ENCODE results near the gene SORCS2.
"Not testable (repeated sequence)": the region's sequence is repeated elsewhere in the genome, so short reads cannot be mapped to it uniquely, and the experiment has no call there.

GRCh38 chr4:7452802-7453201 lies 260.5 kb downstream of the SORCS2 start:
- TF ChIP-seq, protein P1, sequence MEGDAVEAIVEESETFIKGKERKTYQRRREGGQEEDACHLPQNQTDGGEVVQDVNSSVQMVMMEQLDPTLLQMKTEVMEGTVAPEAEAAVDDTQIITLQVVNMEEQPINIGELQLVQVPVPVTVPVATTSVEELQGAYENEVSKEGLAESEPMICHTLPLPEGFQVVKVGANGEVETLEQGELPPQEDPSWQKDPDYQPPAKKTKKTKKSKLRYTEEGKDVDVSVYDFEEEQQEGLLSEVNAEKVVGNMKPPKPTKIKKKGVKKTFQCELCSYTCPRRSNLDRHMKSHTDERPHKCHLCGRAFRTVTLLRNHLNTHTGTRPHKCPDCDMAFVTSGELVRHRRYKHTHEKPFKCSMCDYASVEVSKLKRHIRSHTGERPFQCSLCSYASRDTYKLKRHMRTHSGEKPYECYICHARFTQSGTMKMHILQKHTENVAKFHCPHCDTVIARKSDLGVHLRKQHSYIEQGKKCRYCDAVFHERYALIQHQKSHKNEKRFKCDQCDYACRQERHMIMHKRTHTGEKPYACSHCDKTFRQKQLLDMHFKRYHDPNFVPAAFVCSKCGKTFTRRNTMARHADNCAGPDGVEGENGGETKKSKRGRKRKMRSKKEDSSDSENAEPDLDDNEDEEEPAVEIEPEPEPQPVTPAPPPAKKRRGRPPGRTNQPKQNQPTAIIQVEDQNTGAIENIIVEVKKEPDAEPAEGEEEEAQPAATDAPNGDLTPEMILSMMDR (IDR thresholded peaks at IDR 0.05; ENCODE audit: low read depth, low read length) = not testable (repeated sequence)
- TF ChIP-seq POLR2A (IDR thresholded peaks at IDR 0.05; ENCODE audit: extremely low read depth, insufficient read length) = not testable (repeated sequence)
